SH-SY5Y (cell line): Measurements from ENCODE around the gene OBSCN.

Experiments
- GATA2 ChIP-seq: IDR thresholded peaks from 2 replicates; pipeline ENCODE4 v1.6.1; 2011; ENCODE audit warnings: mild to moderate bottlenecking, low read depth, low read length
- GATA3 ChIP-seq: IDR thresholded peaks from 2 replicates; pipeline ENCODE4 v1.6.1; 2011; ENCODE audit warnings: low read depth, mild to moderate bottlenecking, low read length, moderate library complexity

DNA sequence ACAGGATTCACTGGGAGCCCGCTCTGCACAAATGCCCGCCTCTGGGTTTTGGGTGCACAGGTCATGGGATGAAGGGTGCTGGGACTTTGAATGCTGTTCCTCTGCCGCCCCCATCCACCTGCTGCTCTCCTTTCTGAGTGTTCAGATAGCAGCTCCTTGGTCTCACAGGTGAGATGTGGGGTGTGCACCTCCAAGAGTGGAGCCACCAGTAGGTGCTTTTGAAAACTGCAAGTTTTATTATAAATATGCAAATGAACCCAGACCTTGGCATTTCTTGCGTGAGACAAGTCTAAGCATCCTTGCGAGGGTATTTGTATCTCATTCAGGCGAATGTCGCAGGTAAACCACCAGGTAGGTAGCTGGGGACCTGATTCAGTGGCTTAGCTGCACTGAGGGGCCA is 30.2 kb downstream of the OBSCN start:
- no peak for TF ChIP-seq GATA2
- no peak for TF ChIP-seq GATA3
